Spleen (tissue), 7 donors: ENCODE measurements around the gene PNPLA2.

ENCODE experiments used
- CTCF ChIP-seq, 11 experiments: fragments of 200-600 bp in 7 of 11; fragments of 450-650 bp in 4 of 11; sonication (generic) in 4 of 11; IDR thresholded peaks in 8 of 11; conservative IDR thresholded peaks in 3 of 11; 1 replicate in 7 of 11; 2 replicates in 4 of 11; pipeline versions ENCODE4 v1.4.0 to v1.8.0; 2016 to 2021; ENCODE audit warnings: antibody characterized with exemption in 11 of 11, inconsistent platforms in 4 of 11, mild to moderate bottlenecking in 1 of 11
- POLR2AphosphoS5 ChIP-seq, 3 donors: sonication (generic); formaldehyde crosslinking; IDR thresholded peaks; one replicate each; pipeline ENCODE4 v1.5.1; 2017; ENCODE audit warnings: antibody characterized with exemption in 3 of 3
- donor health status: DM: no; HTN: no; CAD: no; lungs with moderate emphysema.
- donor health status: DM: no; HTN: no; CAD: no.
- donor health status: DM: no; HTN: no; CAD: no.

- TF ChIP-seq CTCF (IDR thresholded peaks at IDR 0.05 in 8 of 11, conservative IDR thresholded peaks at IDR 0.05 in 3 of 11) = no peak
- TF ChIP-seq POLR2AphosphoS5 (IDR thresholded peaks at IDR 0.05) = no peak
Measured at GRCh38 chr11:831961-832528, 13.3 kb downstream of the PNPLA2 start.
